ENCODE measurements around the gene LAMA2. TPM values are rescaled to one million over a fixed set of nuclear protein-coding genes. Genes with fewer than 3 reads are reported as not detected.
"Not testable (repeated sequence)": the region's sequence is repeated elsewhere in the genome, so short reads cannot be mapped to it uniquely, and the experiment has no call there.

Gene LAMA2
- total RNA-seq, 1 donor from 2014 or later: 0.47 TPM

GRCh38 chr6:129150507-129150906 is 267.6 kb downstream of the LAMA2 start:
- Mint-ChIP-seq H3K27ac (ENCODE audit: unreplicated experiment) (no peak overlapping the region), H3K27me3 (ENCODE audit: low read depth) (no peaks in the 10 kb centered on the region), H3K9me3 (no peaks in the 10 kb centered on the region), H3K4me1 (peaks cover 4% of the 10 kb centered on the region), H3K4me3 (no peak overlapping the region), H3K36me3 (ENCODE audit: low read depth) (no peaks in the 10 kb centered on the region)
- TF ChIP-seq CTCF (conservative IDR thresholded peaks at IDR 0.05): no peak
- no peak for DNase-seq (ENCODE audit: low read depth, low spot score)

GRCh38 chr6:129153257-129153656 is 270.3 kb downstream of the LAMA2 start:
- H3K4me1 Mint-ChIP-seq: no peaks in the 10 kb centered on the region
- no peak overlapping the region for H3K27ac Mint-ChIP-seq (ENCODE audit: unreplicated experiment)
- no peaks in the 10 kb centered on the region for H3K27me3 Mint-ChIP-seq (ENCODE audit: low read depth)
- H3K36me3 Mint-ChIP-seq (ENCODE audit: low read depth): no peaks in the 10 kb centered on the region
- no peak overlapping the region for H3K4me3 Mint-ChIP-seq
- DNase-seq (ENCODE audit: low read depth, low spot score): no peak
- H3K9me3 Mint-ChIP-seq: no peaks in the 10 kb centered on the region
- no peak for TF ChIP-seq CTCF (conservative IDR thresholded peaks at IDR 0.05)

GRCh38 chr6:129159242-129159641 is 276.3 kb downstream of the LAMA2 start:
- H3K4me1 Mint-ChIP-seq; H3K27ac Mint-ChIP-seq (ENCODE audit: unreplicated experiment); H3K36me3 Mint-ChIP-seq (ENCODE audit: low read depth); H3K9me3 Mint-ChIP-seq; H3K4me3 Mint-ChIP-seq; H3K27me3 Mint-ChIP-seq (ENCODE audit: low read depth); DNase-seq (ENCODE audit: low read depth, low spot score): not testable (repeated sequence)

GRCh38 chr6:129162605-129163004 is 279.7 kb downstream of the LAMA2 start:
- H3K27ac Mint-ChIP-seq (ENCODE audit: unreplicated experiment): no peak overlapping the region
- no peak for DNase-seq (ENCODE audit: low read depth, low spot score)
- no peaks in the 10 kb centered on the region for H3K9me3 Mint-ChIP-seq
- H3K36me3 Mint-ChIP-seq (ENCODE audit: low read depth): no peaks in the 10 kb centered on the region
- H3K4me3 Mint-ChIP-seq: no peak overlapping the region
- TF ChIP-seq CTCF (conservative IDR thresholded peaks at IDR 0.05): no peak
- H3K27me3 Mint-ChIP-seq (ENCODE audit: low read depth): no peaks in the 10 kb centered on the region
- H3K4me1 Mint-ChIP-seq: no peaks in the 10 kb centered on the region

- no peaks in the 10 kb centered on the region for H3K36me3 Mint-ChIP-seq (ENCODE audit: low read depth)
- H3K9me3 Mint-ChIP-seq: no peaks in the 10 kb centered on the region
- no peaks in the 10 kb centered on the region for H3K27me3 Mint-ChIP-seq (ENCODE audit: low read depth)
- no peak overlapping the region for H3K27ac Mint-ChIP-seq (ENCODE audit: unreplicated experiment)
- no peak for DNase-seq (ENCODE audit: low read depth, low spot score)
- H3K4me1 Mint-ChIP-seq: no peaks in the 10 kb centered on the region
- H3K4me3 Mint-ChIP-seq: no peak overlapping the region
- TF ChIP-seq CTCF (conservative IDR thresholded peaks at IDR 0.05): no peak
Measured at GRCh38 chr6:129163551-129163950, 280.6 kb downstream of the LAMA2 start.

GRCh38 chr6:129164032-129164431 is 281.1 kb downstream of the LAMA2 start:
- Mint-ChIP-seq H3K4me1 (no peaks in the 10 kb centered on the region), H3K36me3 (ENCODE audit: low read depth) (no peaks in the 10 kb centered on the region), H3K4me3 (no peak overlapping the region), H3K27me3 (ENCODE audit: low read depth) (no peaks in the 10 kb centered on the region), H3K9me3 (no peaks in the 10 kb centered on the region), H3K27ac (ENCODE audit: unreplicated experiment) (no peak overlapping the region)
- no peak for TF ChIP-seq CTCF (conservative IDR thresholded peaks at IDR 0.05)
- DNase-seq (ENCODE audit: low read depth, low spot score): no peak

- H3K27me3 Mint-ChIP-seq (ENCODE audit: low read depth); H3K36me3 Mint-ChIP-seq (ENCODE audit: low read depth); H3K4me1 Mint-ChIP-seq; H3K9me3 Mint-ChIP-seq: not testable (repeated sequence)
- Mint-ChIP-seq H3K27ac (ENCODE audit: unreplicated experiment) (peak overlapping the region; percentile 77), H3K4me3 (peak overlapping the region; percentile 70)
- peak; percentile 28 for DNase-seq (ENCODE audit: low read depth, low spot score)
Measured at GRCh38 chr6:129172279-129172995, 289.5 kb downstream of the LAMA2 start.
